Body of pancreas (tissue), 4 donors: Measurements from ENCODE around the gene BCL7A. TPM values are rescaled to one million over a fixed set of nuclear protein-coding genes. Genes with fewer than 3 reads are reported as not detected.
"Not testable (repeated sequence)": the region's sequence is repeated elsewhere in the genome, so short reads cannot be mapped to it uniquely, and the experiment has no call there.

Experiments
- ATAC-seq: fragments of 150-250 bp; one replicate; pipeline ENCODE4 v1.9.1; 2016
- DNase-seq, 4 donors: peaks; one replicate each; pipeline ENCODE4 v3.0.0-alpha.2; 2019
- H3K27ac ChIP-seq, 4 donors: fragments of 200-600 bp; sonication (generic); 1 replicate in 3 of 4; 2 replicates in 1 of 4; pipeline versions ENCODE4 v1.5.1 to v1.6.1; 2016 to 2019; ENCODE audit warnings: mild to moderate bottlenecking in 1 of 4, mixed read lengths in 1 of 4, moderate library complexity in 1 of 4
- H3K27me3 ChIP-seq, 2 donors: fragments of 200-600 bp; sonication (generic); one replicate each; pipeline ENCODE4 v1.6.0; 2016; ENCODE audit warnings: mild to moderate bottlenecking in 1 of 2
- H3K36me3 ChIP-seq, 2 donors: fragments of 200-600 bp; sonication (generic); replicated peaks in 1 of 2; 2 replicates each; pipeline ENCODE4 v1.5.1; 2016; ENCODE audit warnings: low read depth in 2 of 2; ENCODE audit not compliant: insufficient read depth in 1 of 2
- H3K4me1 ChIP-seq: fragments of 200-600 bp; sonication (generic); one replicate; pipeline ENCODE4 v1.6.0; 2016
- H3K4me3 ChIP-seq, 2 donors: fragments of 200-600 bp; sonication (generic); 1 replicate in 1 of 2; 2 replicates in 1 of 2; pipeline ENCODE4 v1.5.1; 2016 to 2019
- H3K9me3 ChIP-seq, 3 donors: fragments of 200-600 bp; sonication (generic); 1 replicate in 2 of 3; 2 replicates in 1 of 3; pipeline ENCODE4 v1.5.1; 2016
- CTCF ChIP-seq, 7 experiments: fragments of 450-650 bp in 4 of 7; fragments of 200-600 bp in 3 of 7; sonication (generic) in 3 of 7; IDR thresholded peaks; one replicate each; pipeline ENCODE4 v1.5.1; 2016 to 2019; ENCODE audit warnings: antibody characterized with exemption in 7 of 7
- POLR2A ChIP-seq, 3 donors: fragments of 450-650 bp; IDR thresholded peaks; one replicate each; pipeline ENCODE4 v1.6.1; 2016; ENCODE audit warnings: antibody characterized with exemption in 3 of 3, mild to moderate bottlenecking in 2 of 3
- WGBS, 2 donors: methylation state at CpG; one replicate each; pipeline ENCODE4 v1.1.5; 2017; 5-methylcytosine and 5-hydroxymethylcytosine counted together
- intact Hi-C: fragments of 100-400 bp; cut with DNase I; formaldehyde crosslinking; loops from one replicate; pipeline ENCODE4 v1.15.1; 2023
- total RNA-seq, 2 donors: library from RNA; depleted of rRNA; stranded (reverse); fragments of >200 nt; gene quantifications; one replicate each; pipeline ENCODE4 v1.1.0, GENCODE V29; 2016

BCL7A gene
- total RNA-seq, 2 donors from 2014 or later, result 19.1 to 25.2 TPM

GRCh38 chr12:122099280-122099749 is 77.6 kb downstream of the BCL7A start:
- WGBS, 2 donors, result 89 to 91% methylated on average over 6 of the region's 6 CpGs
- DNase-seq (peak in 2 of 4 donors; percentile 12 to 14), ATAC-seq (no peak)
- Histone ChIP-seq H3K9me3 (no peaks in the 10 kb centered on the region), H3K27me3 (no peaks in the 10 kb centered on the region), H3K36me3 (no peaks in the 10 kb centered on the region), H3K4me1 (peaks cover 91% of the 10 kb centered on the region), H3K4me3 (no peak overlapping the region), H3K27ac (peak overlapping the region; percentile 94 to 98 (median 95))
- TF ChIP-seq CTCF (IDR thresholded peaks at IDR 0.05), result no peak
- no peak for TF ChIP-seq POLR2A (IDR thresholded peaks at IDR 0.05)
- intact Hi-C loops, result no loop called here

- no peak for ATAC-seq
- Histone ChIP-seq H3K4me3 (no peak overlapping the region), H3K9me3 (no peaks in the 10 kb centered on the region), H3K36me3 (no peaks in the 10 kb centered on the region), H3K4me1 (peaks cover 89% of the 10 kb centered on the region), H3K27me3 (no peaks in the 10 kb centered on the region), H3K27ac (peak overlapping the region; percentile 94 to 98 (median 95))
- DNase-seq, result peak in 2 of 4 donors; percentile 3 to 7
- no peak for TF ChIP-seq CTCF (IDR thresholded peaks at IDR 0.05)
- TF ChIP-seq POLR2A (IDR thresholded peaks at IDR 0.05), result no peak
- 25% methylated on average over 3 of the region's 3 CpGs for WGBS, 2 donors
- intact Hi-C loops, result no loop called here
Measured at GRCh38 chr12:122099856-122100255, 78.2 kb downstream of the BCL7A start.

- DNase-seq, result no peak
- Histone ChIP-seq H3K4me3 (no peak overlapping the region), H3K27me3 (no peaks in the 10 kb centered on the region), H3K36me3 (no peaks in the 10 kb centered on the region), H3K27ac (peak overlapping the region in 3 of 4 donors; percentile 55 to 94 (median 94)), H3K9me3 (no peaks in the 10 kb centered on the region), H3K4me1 (peaks cover 90% of the 10 kb centered on the region)
- intact Hi-C loops, result no loop called here
- WGBS, 2 donors, result 52 to 58% methylated on average over 1 of the region's 1 CpG
- no peak for ATAC-seq
- no peak for TF ChIP-seq POLR2A (IDR thresholded peaks at IDR 0.05)
- TF ChIP-seq CTCF (IDR thresholded peaks at IDR 0.05), result no peak
Measured at GRCh38 chr12:122100568-122100967, 78.9 kb downstream of the BCL7A start.

GRCh38 chr12:122102331-122102730 is 80.6 kb downstream of the BCL7A start:
- peaks cover 92% of the 10 kb centered on the region for H3K4me1 ChIP-seq
- WGBS, 2 donors, result 64 to 65% methylated on average over 3 of the region's 3 CpGs
- no peak for ATAC-seq
- intact Hi-C loops, result no loop called here
- peak in 2 of 4 donors; percentile 44 to 55 for DNase-seq
- H3K27me3 ChIP-seq, result no peaks in the 10 kb centered on the region
- no peak for TF ChIP-seq CTCF (IDR thresholded peaks at IDR 0.05)
- no peak for TF ChIP-seq POLR2A (IDR thresholded peaks at IDR 0.05)
- no peak overlapping the region for H3K4me3 ChIP-seq
- peak overlapping the region; percentile 6 to 94 (median 26) for H3K27ac ChIP-seq
- no peaks in the 10 kb centered on the region for H3K9me3 ChIP-seq
- no peaks in the 10 kb centered on the region for H3K36me3 ChIP-seq

GRCh38 chr12:122104844-122105243 is 83.2 kb downstream of the BCL7A start:
- H3K36me3 ChIP-seq, result no peaks in the 10 kb centered on the region
- H3K27me3 ChIP-seq, result no peaks in the 10 kb centered on the region
- no peak for TF ChIP-seq CTCF (IDR thresholded peaks at IDR 0.05)
- TF ChIP-seq POLR2A (IDR thresholded peaks at IDR 0.05), result no peak
- H3K9me3 ChIP-seq, result no peaks in the 10 kb centered on the region
- peaks cover 92% of the 10 kb centered on the region for H3K4me1 ChIP-seq
- DNase-seq, result peak in 1 of 4 donors; percentile 2
- intact Hi-C loops, result no loop called here
- no peak overlapping the region for H3K27ac ChIP-seq
- no peak overlapping the region for H3K4me3 ChIP-seq
- WGBS, 2 donors, result 66 to 79% methylated on average over 7 of the region's 7 CpGs
- no peak for ATAC-seq

GRCh38 chr12:122105496-122105895 is 83.8 kb downstream of the BCL7A start:
- peaks cover 92% of the 10 kb centered on the region for H3K4me1 ChIP-seq
- H3K4me3 ChIP-seq, H3K36me3 ChIP-seq, H3K9me3 ChIP-seq, ATAC-seq, intact Hi-C loops, H3K27me3 ChIP-seq: not testable (repeated sequence)
- H3K27ac ChIP-seq, result peak overlapping the region in 1 of 4 donors; percentile 55
- 57 to 78% methylated on average over 11 of the region's 11 CpGs for WGBS, 2 donors
- DNase-seq, result peak in 1 of 4 donors; percentile 5
